Cardiac atrium fibroblast (primary cell): ENCODE data around the gene IFNGR2. TPM values are rescaled to one million over a fixed set of nuclear protein-coding genes. Genes with fewer than 3 reads are reported as not detected.

Source experiments
- total RNA-seq: library from RNA; depleted of rRNA; stranded (reverse); fragments of >200 nt; gene quantifications from 2 replicates; pipeline ENCODE4 v1.2.3, GENCODE V29; 2015

Gene IFNGR2
- total RNA-seq: 56.3 and 72.7 TPM in 2 replicates

GRCh38 chr21:33403128-33403785 is at the start of gene IFNGR2:
Gene IFNGR2, plus strand, starts transcription at chr21:33403413. Its CDS starts 131 bp downstream, at chr21:33403544.

GRCh38 chr21:33479679-33480480 is 76.7 kb downstream of the IFNGR2 start, which contains the start of gene TMEM50B:
Gene TMEM50B, minus strand, starts transcription at chr21:33479974. Its CDS starts 11,089 bp downstream, at chr21:33468885.

Other genes with a start within 250 kb of the IFNGR2 start
- gene IFNAR2, start 173.5 kb upstream of the IFNGR2 start, total RNA-seq: 6.0 and 7.6 TPM in 2 replicates
- gene IL10RB, start 137.0 kb upstream of the IFNGR2 start, total RNA-seq: 36.9 and 44.2 TPM in 2 replicates
- gene IFNAR1, start 78.4 kb upstream of the IFNGR2 start, total RNA-seq: 16.2 and 24.5 TPM in 2 replicates
- 20.3 and 20.4 TPM in 2 replicates for gene TMEM50B, start 76.6 kb downstream of the IFNGR2 start, total RNA-seq
- gene DNAJC28, start 88.3 kb downstream of the IFNGR2 start, total RNA-seq: 0.72 and 0.81 TPM in 2 replicates
- 52.7 and 57.0 TPM in 2 replicates for gene GART, start 138.7 kb downstream of the IFNGR2 start, total RNA-seq
- 73.8 and 89.7 TPM in 2 replicates for gene SON, start 139.6 kb downstream of the IFNGR2 start, total RNA-seq
- 7.9 and 15.2 TPM in 2 replicates for gene DONSON, start 185.3 kb downstream of the IFNGR2 start, total RNA-seq
- gene CRYZL1, start 238.3 kb downstream of the IFNGR2 start, total RNA-seq: 11.9 and 22.2 TPM in 2 replicates
- 62.9 and 117 TPM in 2 replicates for gene ITSN1, start 239.1 kb downstream of the IFNGR2 start, total RNA-seq